22Rv1 (cell line): ENCODE data around the gene OSBPL3.

Experiments used
- H3K27ac ChIP-seq: fragments of 450-650 bp; 2 replicates; pipeline ENCODE4 v1.5.1; 2017
- ZFX ChIP-seq: fragments of 450-650 bp; IDR thresholded peaks from 2 replicates; pipeline ENCODE4 v1.6.1; 2017; ENCODE audit warnings: antibody characterized with exemption, borderline replicate concordance
- TF ChIP-seq, protein P1 (sequence below): fragments of 450-650 bp; IDR thresholded peaks from 2 replicates; pipeline ENCODE4 v1.5.1; 2017; ENCODE audit warnings: mild to moderate bottlenecking

The OSBPL3 gene

DNA sequence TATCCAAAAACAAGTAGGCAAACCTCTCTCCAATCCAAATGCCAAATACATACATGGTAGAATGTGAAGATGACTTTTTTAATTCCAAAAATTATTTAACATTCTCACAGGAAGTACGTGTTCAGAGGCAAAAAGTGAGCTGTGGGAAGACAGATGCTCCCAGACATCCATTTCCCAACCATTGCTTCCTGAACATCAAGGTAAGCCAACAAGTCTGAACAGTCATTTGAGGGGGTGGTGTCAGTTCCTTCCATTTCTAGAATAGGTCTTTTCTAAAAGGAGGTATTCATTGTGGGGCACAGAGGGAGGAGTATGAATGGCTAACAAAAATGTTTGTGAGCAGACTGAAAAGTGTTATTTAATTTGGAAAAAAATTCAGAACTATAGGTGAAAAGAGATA, 49.1 kb downstream of the OSBPL3 start:
- no peak overlapping the region for H3K27ac ChIP-seq
- no peak for TF ChIP-seq ZFX
- TF ChIP-seq, protein P1, sequence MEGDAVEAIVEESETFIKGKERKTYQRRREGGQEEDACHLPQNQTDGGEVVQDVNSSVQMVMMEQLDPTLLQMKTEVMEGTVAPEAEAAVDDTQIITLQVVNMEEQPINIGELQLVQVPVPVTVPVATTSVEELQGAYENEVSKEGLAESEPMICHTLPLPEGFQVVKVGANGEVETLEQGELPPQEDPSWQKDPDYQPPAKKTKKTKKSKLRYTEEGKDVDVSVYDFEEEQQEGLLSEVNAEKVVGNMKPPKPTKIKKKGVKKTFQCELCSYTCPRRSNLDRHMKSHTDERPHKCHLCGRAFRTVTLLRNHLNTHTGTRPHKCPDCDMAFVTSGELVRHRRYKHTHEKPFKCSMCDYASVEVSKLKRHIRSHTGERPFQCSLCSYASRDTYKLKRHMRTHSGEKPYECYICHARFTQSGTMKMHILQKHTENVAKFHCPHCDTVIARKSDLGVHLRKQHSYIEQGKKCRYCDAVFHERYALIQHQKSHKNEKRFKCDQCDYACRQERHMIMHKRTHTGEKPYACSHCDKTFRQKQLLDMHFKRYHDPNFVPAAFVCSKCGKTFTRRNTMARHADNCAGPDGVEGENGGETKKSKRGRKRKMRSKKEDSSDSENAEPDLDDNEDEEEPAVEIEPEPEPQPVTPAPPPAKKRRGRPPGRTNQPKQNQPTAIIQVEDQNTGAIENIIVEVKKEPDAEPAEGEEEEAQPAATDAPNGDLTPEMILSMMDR, result no peak

DNA sequence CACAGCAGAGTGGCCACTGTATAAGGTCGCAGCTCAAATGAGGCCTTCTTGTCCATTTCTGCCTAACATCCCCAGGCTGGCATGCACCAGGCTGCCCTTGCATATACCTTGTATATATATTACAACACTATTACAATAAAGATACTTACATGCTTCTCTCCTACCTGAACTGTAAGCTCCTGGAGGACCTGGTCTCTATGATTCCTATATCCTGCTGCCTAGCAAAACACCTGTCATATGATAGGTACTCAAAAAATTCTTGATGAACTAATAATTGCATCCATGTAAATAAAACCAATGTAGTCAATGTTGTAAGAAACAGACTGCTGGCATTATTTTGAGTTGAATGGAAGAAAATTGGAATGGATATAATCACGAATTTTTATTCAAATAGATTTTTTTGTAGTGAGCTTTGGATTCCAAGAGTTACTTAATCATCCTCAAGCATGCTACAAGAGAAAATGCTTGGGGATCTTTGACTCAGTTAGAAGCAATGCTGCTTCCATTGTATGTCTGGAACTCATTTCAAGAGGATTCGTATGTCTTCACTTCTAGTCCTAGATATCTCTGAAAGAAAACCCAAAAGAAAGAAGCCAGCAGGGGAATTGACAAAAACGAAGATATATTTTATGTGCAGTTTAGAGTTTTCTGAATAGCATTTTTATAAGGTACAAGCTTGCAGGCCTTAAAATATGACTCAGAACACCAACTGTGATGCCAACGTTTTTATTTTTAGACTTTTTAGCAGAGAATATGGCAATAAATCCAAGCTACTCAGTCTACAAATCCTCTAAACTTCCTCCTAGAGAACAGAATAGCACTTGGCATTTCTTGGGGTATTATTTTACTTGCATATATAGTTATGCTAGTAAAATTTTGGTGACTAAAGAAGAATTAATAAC, 53.1 kb downstream of the OSBPL3 start:
- H3K27ac ChIP-seq, result no peak overlapping the region

DNA sequence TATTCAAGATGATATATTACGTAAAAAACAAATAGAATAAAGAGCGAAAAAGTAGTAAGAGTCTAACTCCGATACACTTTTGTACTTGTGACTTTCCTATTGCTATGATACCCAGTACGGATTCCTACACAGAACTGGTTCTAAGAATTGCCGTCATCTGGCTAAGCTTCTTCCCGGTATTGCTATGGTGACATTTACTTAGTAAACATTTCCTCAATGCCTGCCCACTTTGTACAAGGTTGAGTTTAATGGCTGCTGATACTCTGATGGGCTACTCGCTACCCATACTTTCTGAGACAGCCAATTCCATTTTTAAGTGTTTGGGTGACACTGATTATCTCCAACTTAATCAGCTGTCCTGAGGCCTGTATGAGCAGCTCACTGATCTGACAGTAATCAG, 55.6 kb downstream of the OSBPL3 start:
- no peak overlapping the region for H3K27ac ChIP-seq
- TF ChIP-seq, protein P1, result no peak
- TF ChIP-seq ZFX, result no peak

More for the DNA sequence above, 53.1 kb downstream of the OSBPL3 start:
- no peak for TF ChIP-seq ZFX
- TF ChIP-seq, protein P1, result no peak

DNA sequence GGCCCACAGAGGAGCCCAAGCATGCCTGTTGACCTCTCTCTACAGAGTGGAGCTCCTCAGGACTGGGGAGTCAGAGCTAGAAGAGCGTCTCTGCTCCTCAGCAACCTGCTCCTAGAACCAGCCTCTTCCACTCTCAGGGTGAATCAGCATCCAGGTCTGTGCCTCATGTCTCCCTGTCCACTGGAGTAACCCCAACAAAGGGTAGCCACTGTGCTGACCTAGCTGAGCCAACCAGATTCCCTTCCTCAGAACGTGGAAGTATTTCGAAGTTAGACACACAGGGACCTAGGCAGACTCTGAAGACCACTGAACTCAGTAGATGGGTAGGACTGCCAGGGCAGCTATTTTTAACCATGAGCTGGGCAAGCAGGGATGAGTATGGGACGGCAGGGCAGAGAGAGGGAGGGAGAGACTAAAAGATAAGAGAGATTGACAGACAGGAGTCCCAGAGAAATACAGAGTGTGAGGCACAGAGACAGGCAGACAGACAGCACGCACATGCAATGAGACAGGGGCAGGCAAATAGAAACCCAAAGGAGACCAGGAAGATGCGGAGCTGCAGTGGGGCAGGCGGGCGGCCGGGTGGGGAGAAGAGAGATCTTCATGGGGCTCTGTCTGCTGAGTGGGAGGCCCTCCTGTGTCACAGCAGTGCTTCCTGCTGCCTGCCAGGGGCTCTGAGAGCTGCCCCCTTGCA, 56.7 kb downstream of the OSBPL3 start:
- no peak overlapping the region for H3K27ac ChIP-seq
- no peak for TF ChIP-seq ZFX
- TF ChIP-seq, protein P1, result no peak

DNA sequence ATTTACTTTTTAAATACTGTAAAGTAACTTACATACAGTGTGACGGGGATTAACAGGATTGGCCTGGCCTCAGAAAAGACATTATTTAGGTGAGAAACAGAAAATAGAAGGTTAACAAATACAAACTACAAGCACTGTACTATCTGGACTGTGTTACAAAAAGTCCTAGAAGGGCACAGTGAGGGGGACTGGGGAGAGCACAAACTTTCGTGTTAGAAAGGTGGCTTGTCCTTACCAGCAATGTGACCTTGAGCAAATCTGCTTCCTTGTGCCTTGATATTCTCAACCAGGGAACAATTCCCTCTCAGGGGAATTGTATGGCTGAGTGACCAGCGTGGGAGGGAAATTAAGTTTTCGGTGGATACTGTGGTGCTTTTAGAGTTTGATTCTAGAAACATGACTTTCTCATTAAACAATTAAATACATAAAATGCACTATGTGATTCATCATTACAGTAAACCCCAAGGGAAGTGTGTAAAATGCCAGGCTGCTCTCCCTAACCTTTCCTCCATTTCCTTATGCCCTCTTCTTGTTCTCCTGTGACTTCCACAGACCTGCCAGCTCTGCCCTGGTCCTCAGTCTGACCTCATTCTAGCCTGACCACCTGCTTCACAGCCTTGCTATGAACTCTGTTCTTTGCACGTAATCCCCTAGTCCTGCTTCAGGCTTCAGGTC, 57.7 kb downstream of the OSBPL3 start:
- TF ChIP-seq, protein P1, result no peak
- TF ChIP-seq ZFX, result no peak
- no peak overlapping the region for H3K27ac ChIP-seq

DNA sequence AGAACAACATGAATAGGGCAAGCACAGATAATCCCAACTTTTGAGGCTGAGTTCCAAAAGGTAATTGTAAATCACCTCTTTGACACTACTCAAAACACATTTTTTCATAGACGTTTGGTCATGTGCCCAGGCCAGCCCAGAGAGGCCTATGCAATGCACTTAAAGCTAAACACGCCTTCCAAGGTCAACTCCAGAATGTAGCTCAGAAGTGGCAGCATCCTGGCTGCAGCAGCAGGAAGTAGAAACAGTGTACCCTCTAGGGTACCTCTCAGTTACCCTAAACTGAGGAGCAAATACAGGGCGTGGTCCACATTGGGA, 58.7 kb downstream of the OSBPL3 start:
- no peak for TF ChIP-seq ZFX
- TF ChIP-seq, protein P1, result no peak
- H3K27ac ChIP-seq, result no peak overlapping the region
